Transverse colon (tissue), 4 donors: Measurements from ENCODE around the gene HERC2.
"Not testable (repeated sequence)": the region's sequence is repeated elsewhere in the genome, so short reads cannot be mapped to it uniquely, and the experiment has no call there.

Experiments used
- CTCF ChIP-seq, 5 experiments: fragments of 200-600 bp in 3 of 5; fragments of 450-650 bp in 2 of 5; sonication (generic) in 3 of 5; IDR thresholded peaks; 1 replicate in 2 of 5; 2 replicates in 3 of 5; pipeline ENCODE4 v1.5.1; 2016 to 2017; ENCODE audit warnings: antibody characterized with exemption in 5 of 5, inconsistent platforms in 3 of 5, mild to moderate bottlenecking in 2 of 5, moderate library complexity in 1 of 5
- POLR2A ChIP-seq: fragments of 450-650 bp; IDR thresholded peaks from one replicate; pipeline ENCODE4 v1.6.1; 2016; ENCODE audit warnings: antibody characterized with exemption, mild to moderate bottlenecking, moderate library complexity
- POLR2AphosphoS5 ChIP-seq, 3 donors: sonication (generic); formaldehyde crosslinking; IDR thresholded peaks; one replicate each; pipeline ENCODE4 v1.6.1; 2016; ENCODE audit warnings: antibody characterized with exemption in 3 of 3

- TF ChIP-seq CTCF (IDR thresholded peaks at IDR 0.05); POLR2A; POLR2AphosphoS5 (IDR thresholded peaks at IDR 0.05): not testable (repeated sequence)
Measured at GRCh38 chr15:28151864-28152537, 170.0 kb downstream of the HERC2 start.
